GM10847 (cell line): ENCODE data around the gene CFAP97.

ENCODE experiments used
- POLR2A ChIP-seq: IDR thresholded peaks from 2 replicates; pipeline ENCODE4 v1.6.1; 2011; ENCODE audit not compliant: insufficient read length; ENCODE audit errors: extremely low read depth

Gene CFAP97

DNA sequence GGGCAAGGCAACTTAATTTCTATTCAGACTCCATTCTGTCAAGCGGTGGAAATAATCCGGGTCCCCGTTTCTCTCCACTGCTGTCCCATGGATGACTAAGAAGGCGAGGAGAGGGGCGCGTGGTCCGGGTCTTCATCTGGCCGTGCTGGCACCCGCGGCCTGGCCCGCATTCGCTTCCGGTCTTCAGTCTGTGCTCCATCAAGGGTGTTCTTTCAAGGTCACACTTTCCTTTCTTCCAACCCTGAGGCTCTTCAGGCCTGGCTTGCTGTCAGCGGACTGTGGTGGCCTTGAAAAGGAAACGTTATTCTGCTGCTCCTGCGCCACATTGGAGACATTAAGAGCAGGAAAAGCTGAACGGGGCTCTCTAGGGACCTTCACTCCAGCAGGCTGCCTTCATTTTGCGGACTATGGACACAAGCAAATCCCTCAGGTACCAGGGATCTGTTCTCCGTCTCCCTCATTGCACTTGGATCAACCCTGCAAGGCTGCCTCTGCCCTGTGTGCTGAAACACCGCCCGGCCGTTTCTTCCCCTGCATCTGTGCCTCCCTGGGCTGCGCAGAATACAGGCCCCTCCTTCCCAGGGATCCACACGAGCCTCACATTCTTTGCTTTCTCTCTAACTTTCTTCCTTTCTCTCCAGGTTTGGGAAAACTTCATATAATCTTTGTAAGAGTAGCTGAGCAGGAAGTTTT, 66.4 kb downstream of the CFAP97 start:
- TF ChIP-seq POLR2A: no peak

DNA sequence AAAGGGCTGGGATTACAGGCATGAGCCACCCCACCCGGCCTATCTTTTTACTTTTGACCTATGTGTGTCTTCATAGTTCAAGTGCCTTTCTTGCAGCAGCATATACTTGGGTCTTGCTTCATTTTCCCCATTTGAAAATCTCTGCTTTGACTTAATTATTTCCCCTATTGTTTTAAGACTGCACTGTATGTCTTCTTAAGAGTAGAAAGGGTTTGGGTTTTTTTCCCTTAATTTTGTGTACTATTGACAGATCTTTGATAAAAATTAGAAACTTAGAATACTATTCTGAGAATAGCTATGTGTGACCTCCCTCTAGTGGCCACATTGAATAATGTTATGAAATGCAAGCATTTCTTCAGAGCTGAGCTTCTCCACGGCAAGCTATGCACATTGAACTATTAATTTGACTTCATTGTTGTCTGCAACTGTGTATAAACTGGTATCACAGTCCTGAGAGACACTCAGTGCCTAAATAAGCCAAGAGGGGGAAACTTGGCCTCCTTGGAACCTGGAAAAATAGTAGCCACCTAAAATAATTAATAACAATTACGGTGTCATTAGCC, 69.4 kb downstream of the CFAP97 start:
- TF ChIP-seq POLR2A: no peak

DNA sequence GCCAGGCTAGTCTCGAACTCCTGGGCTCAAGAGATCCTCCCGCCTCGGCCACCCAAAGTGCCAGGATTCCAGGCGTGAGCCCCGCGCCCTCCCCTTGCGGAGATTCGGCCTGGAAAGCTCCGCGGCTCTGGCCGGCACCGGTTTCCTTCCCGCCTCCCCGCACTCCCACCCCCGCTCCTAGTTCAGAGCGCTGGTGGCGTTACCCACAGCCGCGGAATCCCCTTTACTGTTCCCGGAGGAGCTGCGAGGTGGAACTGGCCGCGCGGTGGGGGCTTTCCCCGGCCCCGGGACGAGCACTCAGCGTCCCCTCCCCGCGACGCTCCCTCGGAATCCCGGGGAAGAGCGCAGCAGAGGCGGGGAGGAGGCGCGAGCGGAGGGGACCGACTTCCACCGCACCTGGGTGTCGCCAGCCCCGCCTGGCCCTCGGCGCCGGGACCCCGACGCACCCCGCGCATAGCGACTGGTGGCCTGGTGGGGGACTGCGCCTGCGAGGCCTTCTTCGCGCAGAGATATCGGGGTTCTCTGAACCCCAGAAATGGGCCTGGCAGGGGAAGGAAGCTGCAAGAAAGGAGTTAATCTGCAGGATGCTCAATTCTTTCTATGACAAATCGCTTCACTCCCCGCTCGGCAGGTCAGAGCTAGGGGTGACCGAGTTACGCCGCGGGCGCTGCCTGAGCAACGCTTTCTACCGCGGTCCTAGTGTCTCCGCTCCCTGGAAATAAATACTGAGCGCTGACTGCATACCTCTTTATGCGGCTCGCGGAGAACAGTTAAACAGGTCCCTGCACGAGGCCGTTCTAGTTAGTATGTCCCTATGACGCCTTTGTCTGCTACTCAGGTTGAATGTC, 75.3 kb downstream of the CFAP97 start:
- no peak for TF ChIP-seq POLR2A

DNA sequence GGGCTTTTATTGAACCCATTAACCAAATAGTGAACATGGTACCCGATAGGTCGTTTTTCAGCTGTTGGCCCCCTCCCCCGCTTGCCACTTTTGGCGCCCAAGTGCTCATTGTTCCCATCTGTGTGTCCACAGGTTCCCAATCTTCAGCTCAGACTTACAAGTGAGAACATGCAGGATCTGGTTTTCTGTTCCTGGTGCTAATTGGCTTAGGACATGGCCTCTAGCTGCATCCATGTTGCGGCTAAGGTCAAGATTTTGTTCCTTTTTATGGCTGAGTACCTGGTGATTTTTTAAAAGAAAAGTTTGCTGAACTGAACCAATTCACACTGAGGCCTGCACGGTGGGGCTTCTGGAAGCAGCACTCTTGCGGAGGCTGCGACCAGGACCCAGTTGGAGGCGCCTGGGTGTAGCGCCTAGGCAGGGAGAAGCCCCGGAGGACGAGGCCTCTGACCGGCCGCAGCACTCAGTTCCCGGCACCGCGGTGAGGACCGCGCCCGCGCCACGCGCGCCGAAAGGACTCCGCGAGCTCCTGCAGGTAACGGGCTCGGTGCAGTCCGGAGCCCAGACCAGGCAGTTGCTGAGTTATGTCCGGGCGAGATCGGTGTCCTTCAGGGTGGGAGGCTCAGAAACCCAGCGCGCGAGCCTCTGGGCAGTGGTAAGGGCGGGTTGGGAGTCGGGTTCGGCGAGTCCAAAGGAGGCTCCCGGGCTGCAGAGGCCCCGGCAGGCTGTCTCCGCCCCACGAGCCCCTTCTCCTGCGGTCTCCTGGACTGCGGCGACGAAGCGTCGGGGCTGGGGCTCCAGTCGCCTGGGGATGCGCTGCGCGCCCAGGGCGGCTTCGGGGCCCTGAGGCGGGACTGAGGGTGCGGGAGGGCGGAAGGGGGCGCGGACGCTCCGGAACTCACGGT, 76.5 kb downstream of the CFAP97 start:
- no peak for TF ChIP-seq POLR2A

DNA sequence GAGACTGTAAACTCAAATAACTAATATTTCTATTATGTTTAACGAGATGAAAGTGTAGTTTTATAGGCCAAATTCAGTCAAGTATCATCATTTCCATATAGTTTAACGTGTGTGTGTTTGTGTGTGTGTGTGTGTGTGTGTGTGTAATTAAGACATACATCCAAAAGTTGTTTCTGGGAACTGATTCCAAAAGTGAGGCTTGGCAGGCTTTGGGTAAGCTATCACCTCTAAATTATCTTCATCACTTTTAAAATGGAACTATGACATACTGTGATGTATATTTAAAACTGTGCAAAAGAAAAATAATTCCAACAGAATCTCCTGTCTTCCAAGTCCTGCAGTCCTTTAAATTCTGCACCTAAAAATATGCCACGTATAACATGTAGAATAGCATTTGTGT, 79.8 kb downstream of the CFAP97 start:
- TF ChIP-seq POLR2A: no peak

DNA sequence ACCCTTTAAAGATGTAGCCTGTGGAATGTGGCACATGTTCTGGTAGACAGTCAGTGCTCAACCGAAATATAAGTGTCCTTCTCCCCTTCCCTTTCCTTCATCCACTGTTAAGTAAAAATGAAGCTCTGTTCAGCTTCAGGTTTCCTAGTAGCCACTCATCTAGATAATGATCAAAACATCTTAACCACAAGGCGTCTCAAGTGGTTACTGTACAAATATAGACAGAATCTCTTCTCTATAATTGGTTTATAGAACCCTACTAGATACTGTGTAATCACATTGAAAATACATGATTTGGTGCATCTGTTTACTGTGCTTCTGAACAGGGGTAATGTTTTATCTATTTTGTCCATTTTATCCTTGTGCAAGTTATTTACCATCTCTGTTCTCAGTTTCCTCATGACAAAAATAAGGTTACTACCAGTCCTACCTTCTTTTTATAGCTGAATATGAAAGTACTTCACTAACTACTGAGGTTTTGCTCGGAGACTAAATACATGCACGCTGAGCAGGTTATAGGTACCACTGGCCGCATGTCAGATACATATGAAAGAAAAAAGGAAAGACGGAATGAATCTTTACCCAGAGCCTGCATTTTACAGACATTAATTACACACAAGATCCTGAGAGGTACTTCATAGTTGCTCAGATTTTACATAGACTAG, 81.0 kb downstream of the CFAP97 start:
- no peak for TF ChIP-seq POLR2A

DNA sequence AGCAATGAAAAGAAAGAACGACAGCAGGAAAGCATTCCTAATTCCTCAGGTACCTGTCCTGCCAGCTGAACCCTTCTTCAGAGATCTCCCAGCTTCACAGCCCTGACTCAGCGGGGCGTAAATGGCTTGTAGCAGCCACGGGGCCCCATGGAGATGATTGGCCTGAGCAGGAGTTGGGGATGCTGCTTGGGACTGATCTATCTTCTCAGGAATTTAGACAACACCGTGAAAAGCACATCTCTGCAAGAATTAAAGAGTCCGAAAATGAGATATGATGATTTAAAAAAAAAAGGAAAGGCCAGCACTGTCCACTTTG, 83.2 kb downstream of the CFAP97 start:
- TF ChIP-seq POLR2A: no peak

DNA sequence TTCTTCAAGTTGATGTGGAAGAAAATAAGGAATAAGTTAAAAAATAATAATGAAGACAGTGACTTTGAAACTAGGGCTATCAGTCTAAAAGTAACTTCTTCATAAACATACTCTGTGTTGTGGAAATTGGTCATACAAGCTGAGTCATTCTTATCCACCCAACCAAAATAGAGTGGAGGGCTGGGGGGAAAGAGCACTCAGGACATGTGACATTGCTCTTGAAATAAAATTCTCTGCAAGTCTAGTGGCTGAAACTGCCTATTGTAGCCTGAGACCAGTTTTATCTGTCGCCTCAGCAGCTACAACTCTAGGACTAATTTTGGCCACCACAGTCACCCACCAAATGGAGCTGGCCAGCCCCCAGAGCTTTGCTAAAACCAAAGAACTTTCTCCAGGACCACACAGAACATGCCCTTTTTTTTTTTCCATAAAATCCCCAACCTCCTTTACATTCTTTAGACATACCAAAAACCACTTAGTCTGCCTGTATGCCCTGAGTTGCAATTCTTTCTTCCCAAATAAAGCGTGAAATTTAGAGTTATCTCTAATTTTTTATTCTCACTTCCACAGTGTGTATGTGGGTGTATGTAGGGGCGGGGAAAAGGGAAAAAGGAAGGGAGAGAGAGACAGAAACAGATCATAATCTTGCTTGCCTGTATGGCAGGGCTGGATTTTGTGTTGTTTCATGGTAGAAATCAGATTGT, 83.7 kb downstream of the CFAP97 start:
- no peak for TF ChIP-seq POLR2A

DNA sequence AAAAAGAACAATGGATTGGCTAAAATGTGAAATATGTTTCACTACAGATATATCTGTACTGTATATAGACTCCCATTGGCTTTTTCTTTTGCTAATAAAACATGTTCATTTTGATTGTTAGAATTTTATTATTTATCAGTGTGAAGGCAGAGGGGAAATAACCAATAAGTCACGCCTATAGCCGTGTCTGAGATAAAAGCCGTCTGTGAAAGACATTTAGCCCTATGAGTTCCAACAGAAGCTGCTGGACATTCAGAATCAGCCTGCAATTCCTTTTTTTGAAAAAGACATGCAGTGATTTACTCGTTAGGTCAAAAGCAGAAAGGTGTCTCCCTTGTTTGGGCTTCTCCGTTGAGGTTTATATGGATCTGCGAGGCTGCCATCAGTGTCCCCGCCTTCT, 84.9 kb downstream of the CFAP97 start:
- TF ChIP-seq POLR2A: no peak

DNA sequence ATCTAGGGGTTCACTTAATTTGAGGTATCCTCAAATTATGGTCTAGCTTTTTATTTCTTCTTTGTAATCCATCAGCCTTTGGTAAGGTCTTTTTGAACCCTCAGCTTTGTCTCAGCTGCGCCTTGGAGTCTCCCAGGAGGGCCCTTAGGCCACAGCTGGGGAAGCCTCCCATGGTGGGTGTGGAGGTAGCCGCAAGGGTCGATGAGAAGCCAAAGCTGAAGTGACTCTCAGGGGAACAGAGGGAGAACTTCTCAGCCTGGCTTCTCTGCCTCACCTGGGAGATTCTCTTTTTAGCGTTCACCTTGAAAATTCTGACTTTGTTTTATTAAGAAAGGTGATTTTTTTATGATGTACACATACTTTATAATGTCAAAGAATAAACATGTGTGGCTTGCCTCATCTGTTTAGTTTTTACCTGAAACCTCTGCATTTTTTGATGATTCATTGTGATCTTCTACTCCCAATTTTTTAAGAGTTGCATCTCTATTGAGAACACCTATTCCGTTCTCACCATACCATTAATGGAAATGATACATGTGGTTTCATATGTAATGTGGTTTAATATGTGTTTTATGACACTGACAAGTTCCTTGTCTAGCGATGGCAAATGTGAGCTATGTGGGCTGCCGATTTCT, 86.4 kb downstream of the CFAP97 start:
- TF ChIP-seq POLR2A: no peak

DNA sequence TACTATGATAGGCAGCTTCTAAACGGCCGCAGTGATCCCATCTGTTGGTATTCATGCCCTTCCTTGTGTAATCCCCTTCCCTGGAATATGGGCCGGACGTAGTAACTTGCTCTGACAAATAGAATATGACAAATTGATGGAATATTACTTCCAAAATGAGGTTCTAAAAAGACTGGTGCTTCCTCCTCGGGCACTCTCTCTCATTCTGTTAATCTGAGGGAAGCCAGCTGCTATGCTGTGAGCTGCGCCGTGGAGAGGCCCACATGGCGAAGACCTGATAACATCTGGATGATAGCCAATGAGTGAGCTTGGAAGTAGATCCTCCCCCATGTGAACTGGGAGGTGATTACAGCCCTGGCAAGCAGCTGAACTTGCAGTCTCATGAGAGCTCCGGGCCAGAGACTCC, 88.0 kb downstream of the CFAP97 start:
- TF ChIP-seq POLR2A: no peak

DNA sequence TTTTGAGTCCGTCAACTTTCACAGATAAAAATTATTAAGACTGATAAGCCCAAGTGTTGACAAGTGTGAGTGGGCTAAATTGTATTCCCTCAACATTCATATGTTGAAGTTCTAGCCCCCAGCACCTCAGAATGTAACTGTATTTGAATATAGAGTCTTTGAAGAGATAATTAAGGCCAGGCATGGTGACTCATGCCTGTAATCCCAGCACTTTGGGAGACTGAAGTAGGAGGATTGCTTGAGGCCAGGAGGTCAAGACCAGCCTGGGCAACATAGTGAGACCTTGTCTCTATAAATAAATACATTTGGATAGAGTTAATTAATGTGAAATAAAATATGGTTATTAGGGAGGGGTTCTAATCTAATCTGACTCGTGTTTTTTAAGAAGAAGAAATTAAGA, 90.5 kb downstream of the CFAP97 start:
- TF ChIP-seq POLR2A: no peak

DNA sequence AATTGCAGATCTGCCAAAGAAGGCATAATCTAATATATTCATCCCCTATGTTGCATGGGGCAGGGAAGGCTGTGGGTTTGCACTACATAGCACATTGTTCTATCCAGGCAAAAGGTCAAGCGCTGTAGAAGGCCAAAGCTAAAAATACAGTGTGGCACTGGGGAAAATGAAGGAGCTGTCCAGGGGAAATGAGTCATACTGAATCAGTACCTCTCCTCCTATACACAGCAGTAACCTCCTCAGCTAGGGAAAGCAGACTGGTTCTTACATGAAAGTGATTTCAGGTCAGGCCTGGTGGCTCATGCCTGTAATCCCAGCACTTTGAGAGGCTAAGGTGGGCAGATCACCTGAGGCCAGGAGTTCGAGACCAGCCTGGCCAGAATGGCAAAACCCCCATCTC, 91.7 kb downstream of the CFAP97 start:
- TF ChIP-seq POLR2A: no peak

DNA sequence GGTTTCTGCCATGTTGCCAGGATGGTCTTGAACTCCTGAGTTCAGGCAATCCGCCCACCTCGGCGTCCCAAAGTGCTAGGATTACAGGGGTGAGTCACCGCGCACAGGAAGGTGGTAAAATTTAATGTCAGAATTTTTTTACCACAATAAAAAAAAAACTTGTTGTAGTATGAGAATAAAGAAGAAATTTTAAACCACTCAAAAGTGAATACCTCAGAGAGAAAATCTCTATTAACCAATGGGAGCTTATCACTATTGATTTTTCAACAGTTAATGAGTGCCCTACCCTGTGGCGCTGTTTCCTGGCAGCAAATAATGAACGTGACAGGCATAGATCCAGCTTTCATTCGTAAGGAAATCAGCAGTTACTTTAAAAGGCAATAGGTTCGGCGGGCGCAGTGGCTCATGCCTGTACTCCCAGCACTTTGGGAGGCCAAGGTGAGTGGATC, 93.4 kb downstream of the CFAP97 start:
- no peak for TF ChIP-seq POLR2A
